ENCODE data around the gene ABCC12. TPM values are rescaled to one million over a fixed set of nuclear protein-coding genes. Genes with fewer than 3 reads are reported as not detected.

The ABCC12 gene
- total and polyA plus RNA-seq, 4 experiments from 2014 or later: not detected

- H3K4me1 ChIP-seq (ENCODE audit: insufficient read depth, low read length): no peaks in the 10 kb centered on the region
- no peaks in the 10 kb centered on the region for H3K9me3 ChIP-seq (ENCODE audit: control insufficient read depth in 1 of 2, low read length in 2 of 2)
- POLR2A ChIA-PET (ENCODE audit: partially characterized antibody): no interaction called here
- H3K27ac ChIP-seq (ENCODE audit: low read depth, low read length): no peak overlapping the region
- no peak overlapping the region for H3K4me3 ChIP-seq (ENCODE audit: low read length in 2 of 2)
- Mint-ChIP-seq H3K9me3 (no peaks in the 10 kb centered on the region), H3K36me3 (no peaks in the 10 kb centered on the region), H3K4me3 (no peak overlapping the region), H3K27me3 (peaks cover 4 to 12% of the 10 kb centered on the region in 2 donors), H3K27ac (no peak overlapping the region), H3K4me1 (peaks cover 0 to 1% (median 0%) of the 10 kb centered on the region in 4 donors)
- CTCF ChIA-PET (ENCODE audit: partially characterized antibody): interaction anchor here (0.8 to 2.0 kb wide), 2 partner anchors 969 to 971 kb away, joined by 4 to 9 read pairs; partner anchors contain the start of gene NETO2
- no peaks in the 10 kb centered on the region for H3K36me3 ChIP-seq (ENCODE audit: insufficient read depth, low read length)
- no peaks in the 10 kb centered on the region for H3K27me3 ChIP-seq (ENCODE audit: insufficient read depth, low read length)
- no peak for DNase-seq
- intact Hi-C loops (cut with micrococcal nuclease): no loop called here
These were observed 43.2 kb downstream of the ABCC12 start for GRCh38 chr16:48112600-48112999.

GRCh38 chr16:48110982-48111381 is 44.8 kb downstream of the ABCC12 start:
- no peak overlapping the region for H3K4me3 ChIP-seq (ENCODE audit: low read length in 2 of 2)
- Mint-ChIP-seq H3K27ac (no peak overlapping the region), H3K4me3 (no peak overlapping the region), H3K36me3 (no peaks in the 10 kb centered on the region), H3K9me3 (no peaks in the 10 kb centered on the region), H3K4me1 (no peaks in the 10 kb centered on the region), H3K27me3 (peaks cover 2 to 10% of the 10 kb centered on the region in 2 donors)
- no peaks in the 10 kb centered on the region for H3K4me1 ChIP-seq (ENCODE audit: insufficient read depth, low read length)
- DNase-seq: no peak
- no peaks in the 10 kb centered on the region for H3K36me3 ChIP-seq (ENCODE audit: insufficient read depth, low read length)
- no peaks in the 10 kb centered on the region for H3K9me3 ChIP-seq (ENCODE audit: control insufficient read depth in 1 of 2, low read length in 2 of 2)
- intact Hi-C loops (cut with micrococcal nuclease): no loop called here
- ChIA-PET POLR2A (ENCODE audit: partially characterized antibody) (no interaction called here), CTCF (ENCODE audit: partially characterized antibody) (no interaction called here)
- no peak overlapping the region for H3K27ac ChIP-seq (ENCODE audit: low read depth, low read length)
- H3K27me3 ChIP-seq (ENCODE audit: insufficient read depth, low read length): no peaks in the 10 kb centered on the region

- no peak overlapping the region for H3K27ac Mint-ChIP-seq
- Histone ChIP-seq H3K9me3 (ENCODE audit: control insufficient read depth in 1 of 2, low read length in 2 of 2) (no peaks in the 10 kb centered on the region), H3K27me3 (ENCODE audit: insufficient read depth, low read length) (no peaks in the 10 kb centered on the region), H3K36me3 (ENCODE audit: insufficient read depth, low read length) (no peaks in the 10 kb centered on the region), H3K4me3 (ENCODE audit: low read length in 2 of 2) (no peak overlapping the region), H3K27ac (ENCODE audit: low read depth, low read length) (no peak overlapping the region), H3K4me1 (ENCODE audit: insufficient read depth, low read length) (no peaks in the 10 kb centered on the region)
- no peak overlapping the region for H3K4me3 Mint-ChIP-seq
- H3K4me1 Mint-ChIP-seq: no peaks in the 10 kb centered on the region
- ChIA-PET CTCF (ENCODE audit: partially characterized antibody) (no interaction called here), POLR2A (ENCODE audit: partially characterized antibody) (no interaction called here)
- no peaks in the 10 kb centered on the region for H3K36me3 Mint-ChIP-seq
- intact Hi-C loops (cut with micrococcal nuclease): no loop called here
- DNase-seq: no peak
- no peaks in the 10 kb centered on the region for H3K9me3 Mint-ChIP-seq
- peaks cover 2 to 14% of the 10 kb centered on the region in 2 donors for H3K27me3 Mint-ChIP-seq
These were observed 45.8 kb downstream of the ABCC12 start for GRCh38 chr16:48110000-48110399.

- no peak overlapping the region for H3K4me3 ChIP-seq (ENCODE audit: low read length in 2 of 2)
- H3K4me1 Mint-ChIP-seq: no peaks in the 10 kb centered on the region
- intact Hi-C loops (cut with micrococcal nuclease): no loop called here
- H3K27ac Mint-ChIP-seq: no peak overlapping the region
- no peak overlapping the region for H3K4me3 Mint-ChIP-seq
- H3K27me3 ChIP-seq (ENCODE audit: insufficient read depth, low read length): no peaks in the 10 kb centered on the region
- no peaks in the 10 kb centered on the region for H3K36me3 ChIP-seq (ENCODE audit: insufficient read depth, low read length)
- no peaks in the 10 kb centered on the region for H3K9me3 Mint-ChIP-seq
- CTCF ChIA-PET (ENCODE audit: partially characterized antibody): no interaction called here
- no peaks in the 10 kb centered on the region for H3K36me3 Mint-ChIP-seq
- H3K4me1 ChIP-seq (ENCODE audit: insufficient read depth, low read length): no peaks in the 10 kb centered on the region
- POLR2A ChIA-PET (ENCODE audit: partially characterized antibody): no interaction called here
- DNase-seq: no peak
- H3K9me3 ChIP-seq (ENCODE audit: control insufficient read depth in 1 of 2, low read length in 2 of 2): no peaks in the 10 kb centered on the region
- no peak overlapping the region for H3K27ac ChIP-seq (ENCODE audit: low read depth, low read length)
- peaks cover 2 to 14% of the 10 kb centered on the region in 2 donors for H3K27me3 Mint-ChIP-seq
These were observed 46.3 kb downstream of the ABCC12 start for GRCh38 chr16:48109475-48109874.

GRCh38 chr16:48106446-48106845 is 49.3 kb downstream of the ABCC12 start:
- no peaks in the 10 kb centered on the region for H3K27me3 ChIP-seq (ENCODE audit: insufficient read depth, low read length)
- H3K4me3 Mint-ChIP-seq: no peak overlapping the region
- H3K27ac Mint-ChIP-seq: no peak overlapping the region
- no peaks in the 10 kb centered on the region for H3K36me3 ChIP-seq (ENCODE audit: insufficient read depth, low read length)
- no peak overlapping the region for H3K27ac ChIP-seq (ENCODE audit: low read depth, low read length)
- no peak overlapping the region for H3K4me3 ChIP-seq (ENCODE audit: low read length in 2 of 2)
- no peaks in the 10 kb centered on the region for H3K36me3 Mint-ChIP-seq
- intact Hi-C loops (cut with micrococcal nuclease): no loop called here
- ChIA-PET CTCF (ENCODE audit: partially characterized antibody) (no interaction called here), POLR2A (ENCODE audit: partially characterized antibody) (no interaction called here)
- DNase-seq: no peak
- H3K4me1 Mint-ChIP-seq: peaks cover 0 to 10% (median 5%) of the 10 kb centered on the region in 4 donors
- H3K4me1 ChIP-seq (ENCODE audit: insufficient read depth, low read length): no peaks in the 10 kb centered on the region
- no peaks in the 10 kb centered on the region for H3K9me3 Mint-ChIP-seq
- H3K27me3 Mint-ChIP-seq: peaks cover 8 to 17% of the 10 kb centered on the region in 2 donors
- H3K9me3 ChIP-seq (ENCODE audit: control insufficient read depth in 1 of 2, low read length in 2 of 2): no peaks in the 10 kb centered on the region

Other genes starting within 250 kb of the ABCC12 start
- 100 to 1,000 TPM in 1 of 2 experiments, 10 to 100 TPM in 1; 96.2 to 101 TPM for gene LONP2, start 88.3 kb upstream of the ABCC12 start, total RNA-seq
- gene LONP2, start 88.3 kb upstream of the ABCC12 start, polyA plus RNA-seq: 10 to 100 TPM; 33.4 to 43.6 TPM
- not detected for gene ABCC11, start 91.5 kb upstream of the ABCC12 start, total RNA-seq
- under 1 TPM; 0.07 to 0.09 TPM for gene ABCC11, start 91.5 kb upstream of the ABCC12 start, polyA plus RNA-seq
- 10 to 100 TPM; 11.9 to 14.9 TPM for gene SIAH1, start 229.4 kb upstream of the ABCC12 start, total RNA-seq
- 10 to 100 TPM; 11.9 to 13.5 TPM for gene SIAH1, start 229.4 kb upstream of the ABCC12 start, polyA plus RNA-seq

Data from CD4-positive, alpha-beta memory T cell (primary cell).